ENCODE measurements around the gene USP48. TPM values are rescaled to one million over a fixed set of nuclear protein-coding genes. Genes with fewer than 3 reads are reported as not detected.

The USP48 gene
- total and polyA plus RNA-seq, 12 donors, result 13.8 to 45.0 (median 36.1) TPM

GRCh38 chr1:21814241-21814918, 31.4 kb upstream of the USP48 start:
- H3K36me3 ChIP-seq, result no peaks in the 10 kb centered on the region
- H3K27me3 ChIP-seq, result peaks cover 0 to 17% (median 0%) of the 10 kb centered on the region in 7 donors
- TF ChIP-seq, protein P1, sequence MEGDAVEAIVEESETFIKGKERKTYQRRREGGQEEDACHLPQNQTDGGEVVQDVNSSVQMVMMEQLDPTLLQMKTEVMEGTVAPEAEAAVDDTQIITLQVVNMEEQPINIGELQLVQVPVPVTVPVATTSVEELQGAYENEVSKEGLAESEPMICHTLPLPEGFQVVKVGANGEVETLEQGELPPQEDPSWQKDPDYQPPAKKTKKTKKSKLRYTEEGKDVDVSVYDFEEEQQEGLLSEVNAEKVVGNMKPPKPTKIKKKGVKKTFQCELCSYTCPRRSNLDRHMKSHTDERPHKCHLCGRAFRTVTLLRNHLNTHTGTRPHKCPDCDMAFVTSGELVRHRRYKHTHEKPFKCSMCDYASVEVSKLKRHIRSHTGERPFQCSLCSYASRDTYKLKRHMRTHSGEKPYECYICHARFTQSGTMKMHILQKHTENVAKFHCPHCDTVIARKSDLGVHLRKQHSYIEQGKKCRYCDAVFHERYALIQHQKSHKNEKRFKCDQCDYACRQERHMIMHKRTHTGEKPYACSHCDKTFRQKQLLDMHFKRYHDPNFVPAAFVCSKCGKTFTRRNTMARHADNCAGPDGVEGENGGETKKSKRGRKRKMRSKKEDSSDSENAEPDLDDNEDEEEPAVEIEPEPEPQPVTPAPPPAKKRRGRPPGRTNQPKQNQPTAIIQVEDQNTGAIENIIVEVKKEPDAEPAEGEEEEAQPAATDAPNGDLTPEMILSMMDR (IDR thresholded peaks at IDR 0.05), result peak; percentile 47 to 67 (median 62)
- peak overlapping the region in 9 of 10 donors; percentile 18 to 52 (median 47) for H3K4me3 ChIP-seq
- intact Hi-C loops (cut with DNase I), result no loop called here
- peak overlapping the region in 1 of 10 donors; percentile 27 for H3K27ac ChIP-seq
- no peaks in the 10 kb centered on the region for H3K9me3 ChIP-seq
- ATAC-seq (peak in 6 of 8 donors; percentile 22 to 52 (median 37)), DNase-seq (no peak)
- 12% methylated on average over 61 to 65 of the region's 65 CpGs for WGBS, 2 donors
- H3K4me1 ChIP-seq, result peaks cover 0 to 34% (median 6%) of the 10 kb centered on the region in 9 donors

DNA sequence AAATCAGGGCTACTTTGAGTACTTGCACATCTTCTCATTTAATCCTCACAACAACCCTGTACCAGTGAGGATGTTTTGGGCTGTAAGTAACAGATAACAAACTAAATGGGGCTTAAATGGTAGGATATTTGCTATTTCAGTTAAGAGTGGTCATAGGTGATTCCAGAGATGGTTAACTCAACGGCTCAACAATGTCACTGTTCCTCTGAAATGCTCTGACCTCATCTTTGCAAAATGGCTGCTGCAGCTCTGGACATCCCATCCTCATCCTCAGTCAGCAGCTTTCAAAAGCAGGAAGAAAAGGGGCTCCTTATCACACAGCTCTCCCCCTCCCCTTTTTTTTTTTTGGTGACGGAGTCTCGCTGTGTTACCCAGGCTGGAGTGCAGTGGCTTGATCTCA, 30.6 kb upstream of the USP48 start:
- ATAC-seq (no peak), DNase-seq (no peak)
- intact Hi-C loops (cut with DNase I), result no loop called here

GRCh38 chr1:21811875-21812305, 28.9 kb upstream of the USP48 start, which contains the start of gene LDLRAD2:
TSS of gene LDLRAD2 (plus strand) at chr1:21812265. CDS start at chr1:21812452, 187 bp downstream.
- peak in 5 of 8 donors; percentile 15 to 33 (median 28) for ATAC-seq
- H3K27ac ChIP-seq, result no peak within 1 kb of the TSS
- intact Hi-C loops (cut with DNase I), result no loop called here
- H3K4me1 ChIP-seq, result peaks cover 0 to 26% (median 5%) of the 10 kb centered on the region in 9 donors
- DNase-seq, result no peak
- no peaks in the 10 kb centered on the region for H3K36me3 ChIP-seq
- 64 to 65% methylated on average over 2 of the region's 2 CpGs for WGBS, 2 donors
- H3K27me3 ChIP-seq, result peaks cover 0 to 17% (median 0%) of the 10 kb centered on the region in 7 donors
- no peaks in the 10 kb centered on the region for H3K9me3 ChIP-seq
- no peak within 1 kb of the TSS for H3K4me3 ChIP-seq
- TF ChIP-seq, protein P1 (IDR thresholded peaks at IDR 0.05), result no peak

More for the DNA sequence above, 30.6 kb upstream of the USP48 start:
- 95 to 97% methylated on average over 3 of the region's 3 CpGs for WGBS, 2 donors
- Histone ChIP-seq H3K4me1 (peaks cover 0 to 30% (median 5%) of the 10 kb centered on the region in 9 donors), H3K4me3 (no peak overlapping the region), H3K27ac (no peak overlapping the region), H3K36me3 (no peaks in the 10 kb centered on the region), H3K9me3 (no peaks in the 10 kb centered on the region), H3K27me3 (peaks cover 0 to 17% (median 0%) of the 10 kb centered on the region in 7 donors)
- TF ChIP-seq, protein P1 (IDR thresholded peaks at IDR 0.05), result no peak

GRCh38 chr1:21804536-21804935, 21.6 kb upstream of the USP48 start:
- DNase-seq (no peak), ATAC-seq (no peak)
- no peak overlapping the region for H3K27ac ChIP-seq
- no peaks in the 10 kb centered on the region for H3K36me3 ChIP-seq
- intact Hi-C loops (cut with DNase I), result no loop called here
- H3K4me1 ChIP-seq, result no peaks in the 10 kb centered on the region
- WGBS, 2 donors, result 76 to 78% methylated on average over 2 of the region's 2 CpGs
- no peak overlapping the region for H3K4me3 ChIP-seq
- H3K9me3 ChIP-seq, result no peaks in the 10 kb centered on the region
- H3K27me3 ChIP-seq, result no peaks in the 10 kb centered on the region
- TF ChIP-seq, protein P1 (IDR thresholded peaks at IDR 0.05), result no peak

Measured in heart right ventricle (tissue), 16 donors.